ENCODE data around the gene FXYD7.

- TF ChIP-seq CTCF (IDR thresholded peaks at IDR 0.05), result no peak
- no peak for TF ChIP-seq EP300 (IDR thresholded peaks at IDR 0.05)
Observed at GRCh38 chr19:35143818-35144217, 763 bp downstream of the FXYD7 start.
